Adrenal gland (tissue), 12 donors: ENCODE data around the gene CIAO3. TPM values are rescaled to one million over a fixed set of nuclear protein-coding genes. Genes with fewer than 3 reads are reported as not detected.

Experiments used
- DNase-seq, 7 donors: peaks; one replicate each; pipeline ENCODE4 v3.0.0-alpha.2; 2019 to 2020
- H3K27ac ChIP-seq, 5 donors: fragments of 200-600 bp; sonication (generic) in 4 of 5; 1 replicate in 3 of 5; 2 replicates in 2 of 5; pipeline versions ENCODE4 v1.5.1 to v1.8.0; 2016 to 2020; ENCODE audit warnings: mild to moderate bottlenecking in 1 of 5
- H3K27me3 ChIP-seq: fragments of 200-600 bp; 2 replicates; pipeline ENCODE4 v1.8.0; 2021
- H3K36me3 ChIP-seq, 2 donors: fragments of 200-600 bp; replicated peaks in 1 of 2; 1 replicate in 1 of 2; 2 replicates in 1 of 2; pipeline versions ENCODE4 v1.5.1 to v1.8.0; 2018 to 2022
- H3K4me1 ChIP-seq, 2 donors: fragments of 200-600 bp; replicated peaks in 1 of 2; 1 replicate in 1 of 2; 2 replicates in 1 of 2; pipeline versions ENCODE4 v1.5.1 to v1.8.0; 2018 to 2021
- H3K4me3 ChIP-seq, 4 donors: fragments of 200-600 bp; sonication (generic) in 3 of 4; one replicate each; pipeline ENCODE4 v1.5.1; 2016 to 2018
- H3K9me3 ChIP-seq, 3 donors: fragments of 200-600 bp; sonication (generic) in 1 of 3; replicated peaks in 1 of 3; 1 replicate in 2 of 3; 2 replicates in 1 of 3; pipeline versions ENCODE4 v1.5.1 to v1.8.0; 2016 to 2021
- POLR2A ChIP-seq, 2 donors: fragments of 450-650 bp; IDR thresholded peaks; one replicate each; pipeline ENCODE4 v1.6.1; 2017; ENCODE audit warnings: antibody characterized with exemption in 2 of 2, mild to moderate bottlenecking in 2 of 2, moderate library complexity in 1 of 2
- WGBS, 4 donors: extraction: QIAGEN DNeasy Blood & Tissue Kit in 2 of 4; methylation state at CpG; one replicate each; pipeline versions ENCODE4 v1.1.5 to v1.1.7; 2013 to 2017; 5-methylcytosine and 5-hydroxymethylcytosine counted together
- intact Hi-C, 2 donors: fragments of 100-400 bp; cut with DNase I; formaldehyde crosslinking; loops; one replicate each; pipeline versions ENCODE4 v1.14.1 to v1.15.0; 2022 to 2023
- polyA plus RNA-seq, 3 donors: library from polyadenylated mRNA; stranded (reverse); fragments of 200-250 nt in 2 of 3; fragments of 350-450 nt in 1 of 3; fragmentation: Illumina TruSeq in 1 of 3; extraction: RNeasy Lipid Tissue Mini Kit (QIAGEN cat#74804) in 1 of 3; gene quantifications; one replicate each; pipeline ENCODE4 v1.2.3, GENCODE V29; 2013 to 2014
- total RNA-seq, 9 donors: library from RNA; depleted of rRNA in 4 of 9; stranded (reverse); fragments of >200 nt in 4 of 9; fragments of 120-200 nt in 1 of 9; fragmentation: NEBNext Ultra II Directional in 1 of 9; extraction: Animal tissue kit (Norgen Biotek cat#: 25700) in 1 of 9; gene quantifications; one replicate each; pipeline versions ENCODE4 v1.1.0 to v1.2.4, GENCODE V29; 2013 to 2023
- TF ChIP-seq, protein P1 (sequence below), 6 experiments: fragments of 450-650 bp in 4 of 6; fragments of 200-600 bp in 2 of 6; sonication (generic) in 1 of 6; IDR thresholded peaks; 1 replicate in 5 of 6; 2 replicates in 1 of 6; pipeline versions ENCODE4 v1.5.1 to v1.8.0; 2016 to 2021; ENCODE audit warnings: antibody characterized with exemption in 6 of 6, mild to moderate bottlenecking in 2 of 6, moderate library complexity in 1 of 6
- donor health status: healthy with polysubstance abuse.
- donor health status: Bipolar disorder and iron deficiency.
- donor health status: DM: yes; HTN: yes; CAD: no.
- donor health status: DM: no; HTN: no; CAD: no.
- donor health status: DM: no; HTN: no; CAD: no.
- donor health status: DM: yes; HTN: yes; CAD: no.

CIAO3 gene
- total and polyA plus RNA-seq, 12 donors = 8.9 to 99.4 (median 29.5) TPM

DNA sequence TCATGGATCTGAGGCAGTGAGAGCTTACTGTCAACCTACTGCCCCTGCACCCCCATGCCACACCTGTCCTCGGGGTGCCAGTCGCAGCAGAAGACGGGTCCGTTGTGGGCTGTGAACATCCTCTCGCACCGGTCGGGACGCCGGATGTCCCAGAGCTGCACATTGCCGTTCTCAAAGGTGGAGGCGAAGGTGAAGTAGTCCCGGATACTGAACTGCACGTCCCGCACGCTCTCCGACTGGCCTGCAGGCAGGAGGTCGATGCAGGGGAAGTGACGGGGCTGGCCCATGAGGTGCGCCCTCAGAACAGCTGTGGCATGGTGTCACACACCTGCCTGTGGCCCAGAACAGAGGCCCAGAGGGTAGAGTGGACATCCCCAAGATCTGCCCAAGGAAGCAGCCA lies 53.3 kb downstream of the CIAO3 start:
- Histone ChIP-seq H3K9me3 (no peaks in the 10 kb centered on the region), H3K27me3 (no peaks in the 10 kb centered on the region), H3K4me3 (no peak overlapping the region), H3K27ac (no peak overlapping the region), H3K4me1 (peaks cover 17 to 38% of the 10 kb centered on the region in 2 donors), H3K36me3 (peaks cover 0 to 24% of the 10 kb centered on the region in 2 donors)
- DNase-seq = no peak
- intact Hi-C loops = no loop called here
- TF ChIP-seq, protein P1, sequence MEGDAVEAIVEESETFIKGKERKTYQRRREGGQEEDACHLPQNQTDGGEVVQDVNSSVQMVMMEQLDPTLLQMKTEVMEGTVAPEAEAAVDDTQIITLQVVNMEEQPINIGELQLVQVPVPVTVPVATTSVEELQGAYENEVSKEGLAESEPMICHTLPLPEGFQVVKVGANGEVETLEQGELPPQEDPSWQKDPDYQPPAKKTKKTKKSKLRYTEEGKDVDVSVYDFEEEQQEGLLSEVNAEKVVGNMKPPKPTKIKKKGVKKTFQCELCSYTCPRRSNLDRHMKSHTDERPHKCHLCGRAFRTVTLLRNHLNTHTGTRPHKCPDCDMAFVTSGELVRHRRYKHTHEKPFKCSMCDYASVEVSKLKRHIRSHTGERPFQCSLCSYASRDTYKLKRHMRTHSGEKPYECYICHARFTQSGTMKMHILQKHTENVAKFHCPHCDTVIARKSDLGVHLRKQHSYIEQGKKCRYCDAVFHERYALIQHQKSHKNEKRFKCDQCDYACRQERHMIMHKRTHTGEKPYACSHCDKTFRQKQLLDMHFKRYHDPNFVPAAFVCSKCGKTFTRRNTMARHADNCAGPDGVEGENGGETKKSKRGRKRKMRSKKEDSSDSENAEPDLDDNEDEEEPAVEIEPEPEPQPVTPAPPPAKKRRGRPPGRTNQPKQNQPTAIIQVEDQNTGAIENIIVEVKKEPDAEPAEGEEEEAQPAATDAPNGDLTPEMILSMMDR (IDR thresholded peaks at IDR 0.05) = no peak
- WGBS, 4 donors = 87 to 93% (median 90%) methylated on average over 10 to 19 of the region's 19 CpGs

- Histone ChIP-seq H3K9me3 (no peaks in the 10 kb centered on the region), H3K27ac (no peak overlapping the region), H3K27me3 (no peaks in the 10 kb centered on the region), H3K4me3 (no peak overlapping the region), H3K4me1 (peaks cover 17 to 46% of the 10 kb centered on the region in 2 donors), H3K36me3 (peaks cover 0 to 32% of the 10 kb centered on the region in 2 donors)
- peak in 1 of 7 donors; percentile 27 for DNase-seq
- intact Hi-C loops = no loop called here
- no peak for TF ChIP-seq POLR2A (IDR thresholded peaks at IDR 0.05)
- 78 to 91% (median 87%) methylated on average over 6 to 51 of the region's 51 CpGs for WGBS, 4 donors
These were observed 54.1 kb downstream of the CIAO3 start for GRCh38 chr16:686459-687260.

- Histone ChIP-seq H3K4me1 (peaks cover 24 to 53% of the 10 kb centered on the region in 2 donors), H3K4me3 (no peak overlapping the region), H3K27ac (no peak overlapping the region), H3K9me3 (no peaks in the 10 kb centered on the region), H3K27me3 (no peaks in the 10 kb centered on the region), H3K36me3 (peaks cover 0 to 36% of the 10 kb centered on the region in 2 donors)
- TF ChIP-seq, protein P1 (IDR thresholded peaks at IDR 0.05) = peak; percentile 15 to 45 (median 34)
- TF ChIP-seq POLR2A (IDR thresholded peaks at IDR 0.05) = no peak
- intact Hi-C loops = no loop called here
- 61 to 83% (median 64%) methylated on average over 5 to 10 of the region's 10 CpGs for WGBS, 4 donors
- peak in 6 of 7 donors; percentile 62 to 81 (median 77) for DNase-seq
These were observed 54.8 kb downstream of the CIAO3 start for GRCh38 chr16:685967-686366.

DNA sequence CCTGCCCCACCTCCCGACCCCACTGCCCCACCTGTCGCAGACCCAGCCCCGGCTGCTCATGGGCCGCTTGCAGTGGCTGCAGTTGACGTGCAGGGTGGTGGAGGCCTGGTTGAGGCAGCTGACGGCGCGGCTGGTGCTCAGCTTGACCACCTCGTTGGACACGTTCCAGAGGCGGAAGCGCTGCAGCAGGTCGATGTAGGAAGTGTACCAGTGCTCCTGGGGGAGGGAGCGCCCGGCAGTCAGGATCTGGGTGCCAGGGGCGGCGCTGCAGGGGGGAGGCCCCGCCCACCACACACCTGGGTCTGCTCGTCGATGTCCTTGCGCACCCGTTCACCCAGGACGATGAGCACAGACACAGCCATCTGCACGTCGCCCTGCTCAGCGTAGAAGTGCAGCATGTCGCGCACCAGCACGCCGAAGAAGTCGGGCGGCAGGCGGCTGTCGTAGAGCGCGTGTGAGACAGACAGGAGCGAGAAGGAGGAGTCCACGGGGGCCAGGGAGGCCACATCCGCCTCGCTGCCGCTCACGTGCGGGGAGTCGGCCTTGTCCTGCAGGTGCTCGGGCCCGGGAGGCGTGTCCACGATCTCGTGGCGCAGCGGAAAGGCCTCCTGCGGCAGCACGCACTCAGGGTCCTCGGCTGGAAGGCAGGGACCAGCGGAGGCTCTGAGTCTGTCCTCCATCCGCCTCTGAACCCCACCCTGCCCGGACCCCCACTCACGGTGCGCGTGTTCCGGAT lies 55.7 kb downstream of the CIAO3 start:
- peak overlapping the region in 2 of 5 donors; percentile 79 to 81 for H3K27ac ChIP-seq
- TF ChIP-seq, protein P1 (IDR thresholded peaks at IDR 0.05) = no peak
- no peak for TF ChIP-seq POLR2A (IDR thresholded peaks at IDR 0.05)
- intact Hi-C loops = no loop called here
- no peaks in the 10 kb centered on the region for H3K27me3 ChIP-seq
- H3K9me3 ChIP-seq = no peaks in the 10 kb centered on the region
- WGBS, 4 donors = 87 to 94% (median 91%) methylated on average over 9 to 61 of the region's 61 CpGs
- H3K36me3 ChIP-seq = peaks cover 0 to 36% of the 10 kb centered on the region in 2 donors
- DNase-seq = peak in 3 of 7 donors; percentile 43 to 80 (median 55)
- peaks cover 27 to 54% of the 10 kb centered on the region in 2 donors for H3K4me1 ChIP-seq
- peak overlapping the region in 1 of 4 donors; percentile 79 for H3K4me3 ChIP-seq
